ENCODE measurements around the gene FGF14.

The FGF14 gene

DNA sequence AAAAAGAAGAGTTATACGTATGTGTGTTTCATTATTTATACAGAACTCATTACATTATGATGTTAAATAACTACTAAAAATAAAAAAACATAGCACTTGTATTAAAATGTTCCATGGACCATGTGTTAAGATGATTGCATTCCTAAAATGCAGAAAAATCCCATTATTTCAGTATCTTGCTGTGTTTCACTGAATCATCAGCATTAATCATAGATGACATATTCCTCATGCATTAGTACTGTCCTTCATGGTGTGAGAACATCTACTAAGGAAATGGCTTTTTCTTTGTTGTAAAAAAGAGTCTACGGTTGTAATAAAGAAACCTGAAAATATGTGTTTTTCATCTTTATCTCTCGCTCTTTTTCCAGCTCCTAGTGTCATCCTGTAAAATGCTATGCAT is 416.5 kb downstream of the FGF14 start:
- no peak for DNase-seq (ENCODE audit: low read depth)

- DNase-seq (ENCODE audit: low read depth) = no peak
Measured at GRCh38 chr13:101982903-101983302, 418.9 kb downstream of the FGF14 start.

GRCh38 chr13:101979825-101980224 is 422.0 kb downstream of the FGF14 start:
- DNase-seq (ENCODE audit: low read depth) = no peak

GRCh38 chr13:101978552-101979315 is 423.1 kb downstream of the FGF14 start:
- DNase-seq (ENCODE audit: low read depth) = no peak

DNA sequence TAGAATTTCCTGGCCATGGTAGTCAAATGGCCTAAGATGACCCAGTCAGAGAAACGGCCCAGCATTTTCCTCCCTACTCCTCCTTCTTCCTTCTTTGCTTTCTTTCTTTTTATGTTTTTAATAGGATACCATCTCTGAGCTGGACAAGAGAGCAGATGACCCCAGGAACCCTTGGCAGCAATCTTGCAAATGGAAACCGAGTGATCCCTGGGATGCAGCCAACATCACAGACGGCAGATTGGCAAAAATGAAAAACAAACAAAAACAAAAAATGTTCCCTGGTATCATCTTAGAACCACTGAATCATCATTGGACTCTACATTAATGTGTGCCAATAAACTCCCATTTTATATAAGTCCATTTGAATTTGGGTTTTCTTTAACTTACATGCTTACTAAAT is 424.4 kb downstream of the FGF14 start:
- no peak for DNase-seq (ENCODE audit: low read depth)

DNA sequence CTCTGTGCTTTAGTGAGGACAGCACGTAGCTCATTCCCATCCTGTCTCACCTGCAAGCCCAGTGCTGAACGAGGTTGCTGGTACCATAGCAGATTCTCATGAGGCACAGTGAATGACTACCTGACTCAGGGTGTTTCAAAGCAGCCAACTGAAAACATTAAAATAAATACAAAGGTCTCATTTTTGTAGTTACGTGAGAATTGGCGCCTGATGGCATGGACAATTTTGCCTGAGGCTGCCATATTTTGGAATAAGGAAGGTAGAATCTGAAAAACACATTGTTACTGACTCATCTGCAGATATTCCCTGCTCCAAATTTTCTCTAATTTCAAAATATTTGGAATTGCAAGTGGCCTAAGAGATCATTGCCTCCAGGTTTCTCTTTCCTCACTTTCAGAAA is 429.7 kb downstream of the FGF14 start:
- DNase-seq (ENCODE audit: low read depth) = no peak

DNA sequence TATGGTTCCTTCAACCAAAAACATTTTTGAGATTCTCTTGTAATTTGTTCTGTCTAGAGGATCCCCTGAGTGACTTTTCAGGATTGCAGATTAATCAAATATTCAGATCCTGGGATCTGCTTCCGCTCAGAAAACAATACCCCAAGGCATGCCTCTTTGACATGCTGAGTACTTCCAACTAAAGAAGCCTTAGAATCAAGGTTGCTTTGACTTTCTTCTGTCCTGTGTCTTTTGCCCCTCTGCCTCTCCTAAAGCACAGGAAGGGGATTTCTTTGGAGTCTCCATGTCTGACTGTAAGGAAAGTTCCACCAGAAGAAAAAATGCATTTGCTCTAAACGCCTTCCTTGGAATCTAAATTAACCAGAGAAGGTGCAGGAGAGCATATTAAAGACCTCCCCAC is 431.5 kb downstream of the FGF14 start:
- no peak for DNase-seq (ENCODE audit: low read depth)

DNA sequence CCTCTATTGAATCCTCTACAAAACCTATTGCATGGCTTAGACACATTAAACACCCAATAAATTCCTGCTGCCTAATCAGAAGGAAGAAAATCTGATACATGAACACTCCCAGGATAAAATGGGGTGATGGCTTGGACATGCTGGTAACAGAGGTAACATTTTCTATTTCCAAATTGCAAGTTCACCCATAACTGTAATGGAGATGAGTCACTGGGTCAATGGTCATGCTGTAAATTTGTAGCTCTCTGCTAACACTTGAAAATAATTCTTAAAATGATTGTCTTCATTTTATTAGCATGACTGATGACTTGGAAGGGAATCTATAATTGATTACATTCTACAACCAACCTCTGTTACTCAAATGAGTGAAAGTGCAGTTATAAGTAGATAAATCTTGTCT is 434.1 kb downstream of the FGF14 start:
- no peak for DNase-seq (ENCODE audit: low read depth)

DNA sequence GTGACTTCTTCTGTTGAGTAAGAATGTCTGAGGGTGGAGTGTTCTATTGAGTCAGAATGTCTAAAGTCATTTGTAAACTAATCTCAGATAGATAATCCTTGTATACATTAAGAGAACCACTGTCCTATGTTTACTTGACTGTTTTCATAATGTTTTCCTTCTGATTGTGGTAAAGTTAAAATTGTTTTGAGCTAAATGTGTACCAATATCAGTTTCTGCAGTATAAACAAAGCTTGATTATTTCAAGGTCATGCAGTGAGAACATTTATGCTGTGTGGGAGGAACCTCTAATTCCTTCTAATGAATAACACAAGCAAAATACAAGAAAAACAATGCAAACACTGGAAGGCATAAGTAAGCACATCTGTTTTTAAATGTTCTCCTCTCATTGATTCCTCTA is 434.6 kb downstream of the FGF14 start:
- DNase-seq (ENCODE audit: low read depth) = no peak

DNA sequence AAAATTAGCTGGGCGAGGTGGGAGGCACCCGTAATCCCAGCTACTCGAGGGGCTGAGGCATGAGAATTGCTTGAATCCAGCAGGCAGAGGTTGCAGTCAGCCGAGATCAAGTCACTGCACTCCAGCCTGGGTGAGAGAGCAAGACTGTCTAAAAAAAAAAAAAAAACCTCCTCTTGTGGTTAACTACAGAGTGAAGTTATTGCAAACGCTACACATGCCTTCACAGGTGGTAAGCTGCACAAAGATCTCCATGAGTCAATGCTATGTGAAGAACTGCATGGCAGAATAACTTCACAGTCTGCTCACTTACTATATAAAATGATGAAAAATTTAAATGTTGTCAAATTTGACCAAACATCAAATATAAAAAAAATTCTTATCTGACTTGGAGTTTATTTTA is 436.8 kb downstream of the FGF14 start:
- DNase-seq (ENCODE audit: low read depth) = no peak

DNA sequence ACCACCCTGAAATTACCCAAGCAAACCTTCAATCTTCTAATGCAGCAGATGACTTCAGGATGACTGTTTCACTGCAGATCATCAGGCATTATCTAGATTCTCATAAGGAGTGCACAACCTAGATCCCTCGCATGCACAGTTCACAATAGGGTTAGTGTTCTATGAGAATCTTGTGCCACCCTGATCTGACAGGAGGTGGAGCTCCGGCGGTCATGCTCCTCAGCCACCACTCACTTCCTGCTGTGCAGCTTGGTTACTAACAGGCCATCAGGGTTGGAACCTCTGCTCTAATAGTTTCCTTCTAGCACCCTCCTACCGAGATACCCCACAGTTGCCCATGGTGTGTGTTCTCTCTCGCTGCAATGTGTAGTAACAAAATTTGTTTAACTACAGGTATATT is 442.8 kb downstream of the FGF14 start:
- no peak for DNase-seq (ENCODE audit: low read depth)

DNA sequence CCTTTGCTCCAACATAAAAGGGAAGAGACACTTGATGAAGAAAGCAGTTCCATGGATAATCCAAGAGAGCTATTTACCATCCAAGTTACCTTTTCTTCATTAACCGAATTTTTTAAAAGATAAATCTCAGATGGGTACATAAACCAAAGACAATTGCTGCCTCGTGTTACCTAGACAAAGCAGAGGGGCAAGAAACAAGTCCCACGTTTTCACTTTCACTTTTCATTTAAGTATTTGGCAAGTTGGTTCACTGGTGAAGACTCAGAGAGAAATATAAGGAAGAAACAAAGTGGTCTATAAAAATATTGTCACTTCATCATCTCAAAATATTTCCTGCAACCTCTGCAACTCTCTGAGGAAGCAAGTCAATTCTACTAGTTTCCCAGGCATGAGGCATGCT is 446.1 kb downstream of the FGF14 start:
- no peak for DNase-seq (ENCODE audit: low read depth)

- no peak for DNase-seq (ENCODE audit: low read depth)
Measured at GRCh38 chr13:101951114-101951513, 450.7 kb downstream of the FGF14 start.

DNA sequence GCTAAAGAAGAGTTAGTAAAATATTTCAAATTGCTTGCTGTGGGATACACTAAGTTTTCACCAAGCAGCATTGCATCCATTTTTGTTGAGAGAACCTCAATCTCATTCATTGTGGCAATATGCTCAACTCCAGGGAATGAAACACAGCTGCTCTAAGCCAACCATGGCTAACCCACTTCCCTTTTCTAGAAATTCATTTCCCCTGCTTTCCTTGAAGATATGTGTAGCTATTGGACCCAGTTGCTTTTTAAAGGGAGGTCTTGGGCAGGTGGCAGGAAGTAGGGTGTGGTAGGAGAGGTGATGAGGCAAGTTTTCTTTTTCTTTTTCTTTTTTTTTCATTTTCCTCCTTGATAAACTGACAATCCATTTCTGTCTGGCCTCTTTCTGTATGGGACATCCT is 452.2 kb downstream of the FGF14 start:
- DNase-seq (ENCODE audit: low read depth) = no peak

- no peak for DNase-seq (ENCODE audit: low read depth)
Measured at GRCh38 chr13:101946401-101946800, 455.4 kb downstream of the FGF14 start.

DNA sequence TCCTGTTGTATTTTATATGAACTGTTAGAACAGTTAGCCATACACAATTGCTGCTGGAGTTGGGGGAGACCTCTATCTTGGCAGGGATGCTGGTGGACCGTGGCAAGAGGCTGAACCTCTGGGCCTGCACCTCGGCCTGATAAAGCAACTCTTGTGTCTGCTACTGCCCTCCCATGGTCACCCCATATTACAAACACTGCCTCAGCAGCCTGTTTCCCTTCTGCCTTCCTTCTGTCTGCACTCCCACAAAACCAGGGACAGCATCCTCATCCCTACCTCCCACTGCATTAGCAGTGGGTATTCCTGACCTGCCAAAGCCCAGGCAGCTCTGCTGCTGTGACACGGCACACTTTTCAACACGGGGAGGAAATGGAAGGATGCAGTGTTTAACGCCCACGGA is 456.4 kb downstream of the FGF14 start:
- no peak for DNase-seq (ENCODE audit: low read depth)

DNA sequence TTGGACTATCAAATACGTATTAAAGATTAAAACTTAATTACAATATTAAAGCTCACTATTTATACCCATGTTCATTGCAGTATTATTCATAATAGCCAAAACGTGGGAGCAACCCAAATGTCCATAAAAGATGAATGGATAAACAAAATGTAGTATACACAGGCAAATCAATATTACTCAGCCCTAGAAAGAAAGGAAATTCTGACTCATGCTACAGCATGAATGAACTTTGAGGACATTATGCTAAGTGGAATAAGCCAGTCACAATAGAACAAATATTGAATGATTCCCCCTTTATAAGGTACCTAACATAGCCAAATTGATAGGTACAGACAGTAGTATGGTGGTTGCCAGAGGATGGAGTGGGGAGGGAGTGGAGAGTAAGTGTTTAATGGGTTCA is 457.3 kb downstream of the FGF14 start:
- DNase-seq (ENCODE audit: low read depth) = no peak

DNA sequence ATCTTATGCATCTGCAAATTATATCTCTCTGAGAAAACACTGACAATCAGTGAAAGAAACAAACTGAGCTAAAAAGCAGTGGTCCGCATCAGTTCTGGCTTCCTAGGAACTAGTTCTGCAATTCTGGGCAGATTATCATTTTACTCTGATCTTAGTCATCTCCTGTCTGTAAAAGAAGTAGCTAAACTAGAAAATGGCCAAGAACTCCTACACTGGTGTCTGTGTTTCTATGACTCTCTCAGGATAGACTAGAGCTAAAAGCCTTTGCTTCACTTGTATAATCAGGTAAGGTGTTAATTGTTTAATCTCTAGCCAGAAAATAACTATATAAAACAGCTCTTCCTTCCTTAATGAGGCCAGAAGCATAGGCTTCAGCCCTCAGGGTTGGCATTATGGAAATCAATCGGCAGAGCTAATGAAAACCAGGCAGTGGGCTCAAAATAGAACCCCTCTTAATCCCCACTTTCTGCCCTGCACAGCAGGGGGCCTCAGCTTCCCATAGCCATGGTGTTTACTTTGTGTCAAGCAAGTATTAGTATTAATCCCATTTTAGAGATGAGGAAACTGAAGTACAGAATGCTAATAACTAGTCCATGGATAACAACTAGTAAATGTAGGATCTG is 459.2 kb downstream of the FGF14 start:
- DNase-seq (ENCODE audit: low read depth) = no peak

DNA sequence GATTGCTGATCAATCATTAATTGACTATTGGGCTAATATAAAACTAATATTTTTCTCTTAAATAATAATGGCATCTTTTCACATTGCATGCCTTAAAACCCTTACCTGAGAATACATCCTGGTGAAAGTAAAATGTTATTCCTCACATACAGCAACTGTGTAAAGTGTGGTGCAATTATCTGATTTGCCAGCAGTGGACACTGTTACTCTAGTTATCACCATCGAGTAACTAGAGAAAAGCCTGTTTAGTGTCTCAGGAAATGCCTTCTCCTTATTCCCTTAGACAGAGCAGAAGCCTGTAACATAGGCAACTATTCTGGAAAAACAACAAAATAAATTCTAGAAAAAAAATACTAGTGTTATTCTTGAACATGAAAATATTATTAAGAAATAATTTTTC is 459.8 kb downstream of the FGF14 start:
- DNase-seq (ENCODE audit: low read depth) = no peak

DNA sequence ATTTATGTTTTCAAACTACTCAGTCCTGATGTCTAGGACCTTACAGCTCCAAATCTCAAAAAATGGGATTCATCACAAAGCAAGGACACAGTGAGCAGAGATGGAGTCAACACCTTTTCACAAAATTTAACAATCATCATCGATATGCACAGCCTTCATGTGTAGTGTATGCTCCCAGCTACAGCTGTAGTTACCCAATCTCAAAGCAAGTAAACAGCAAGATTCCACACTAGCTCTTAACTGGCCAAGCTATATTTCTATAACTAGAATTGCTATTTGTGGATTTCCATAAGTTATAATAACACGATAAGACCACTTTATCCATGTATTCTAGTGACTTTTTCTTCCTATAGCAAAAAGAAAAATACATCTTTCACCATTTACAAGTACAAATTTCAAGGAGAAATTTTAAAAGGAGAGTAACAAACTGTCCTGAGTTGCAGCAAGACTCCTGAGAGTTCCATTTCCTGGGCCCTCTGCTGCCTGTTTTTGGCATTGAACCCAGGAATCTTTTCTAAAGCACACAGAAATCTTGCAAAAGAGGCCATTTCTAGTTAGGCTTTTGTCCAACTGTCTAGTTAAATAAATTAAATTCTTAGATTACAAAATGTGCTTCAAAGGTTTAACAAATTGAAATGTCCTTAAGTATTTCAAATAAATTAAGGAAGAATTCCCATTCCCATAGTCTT is 460.6 kb downstream of the FGF14 start:
- DNase-seq (ENCODE audit: low read depth) = no peak

DNA sequence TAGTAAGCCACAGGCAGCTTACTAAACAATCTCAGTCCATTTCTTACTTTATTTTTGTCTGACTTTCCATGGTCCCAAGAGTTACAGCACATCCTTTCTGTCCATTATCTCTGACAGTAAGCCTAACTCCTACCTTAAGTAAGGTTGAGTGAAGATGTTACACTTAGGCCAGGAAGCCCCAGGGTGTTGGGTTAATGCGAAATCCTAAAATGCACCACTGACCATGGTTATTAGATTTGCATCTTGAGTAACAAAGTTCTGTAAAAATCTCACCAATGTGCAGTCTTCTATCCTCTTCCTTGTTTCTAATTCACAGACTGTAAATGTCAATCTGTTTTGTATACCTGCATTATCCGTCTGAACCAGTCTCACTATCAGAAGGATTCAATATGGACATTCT is 462.5 kb downstream of the FGF14 start:
- DNase-seq (ENCODE audit: low read depth) = no peak

DNA sequence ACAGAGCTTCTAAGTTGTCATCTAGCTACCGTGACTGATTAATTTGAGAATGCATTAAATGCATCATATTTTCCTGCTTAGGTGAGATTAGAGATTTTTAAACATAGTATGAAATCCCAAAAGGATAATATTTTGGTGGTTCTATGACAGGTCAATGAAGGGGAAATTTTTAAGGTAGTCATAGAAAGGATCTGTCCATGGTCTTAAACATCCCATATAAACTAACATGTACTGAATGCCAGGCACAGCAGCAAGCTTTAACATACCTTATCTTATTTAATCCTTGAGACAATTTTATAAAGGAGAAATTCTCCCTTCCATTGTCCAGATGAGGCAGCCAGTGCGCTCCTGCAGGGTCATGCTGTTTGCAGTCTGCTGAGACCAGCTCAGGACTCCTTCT is 466.0 kb downstream of the FGF14 start:
- DNase-seq (ENCODE audit: low read depth) = no peak

DNA sequence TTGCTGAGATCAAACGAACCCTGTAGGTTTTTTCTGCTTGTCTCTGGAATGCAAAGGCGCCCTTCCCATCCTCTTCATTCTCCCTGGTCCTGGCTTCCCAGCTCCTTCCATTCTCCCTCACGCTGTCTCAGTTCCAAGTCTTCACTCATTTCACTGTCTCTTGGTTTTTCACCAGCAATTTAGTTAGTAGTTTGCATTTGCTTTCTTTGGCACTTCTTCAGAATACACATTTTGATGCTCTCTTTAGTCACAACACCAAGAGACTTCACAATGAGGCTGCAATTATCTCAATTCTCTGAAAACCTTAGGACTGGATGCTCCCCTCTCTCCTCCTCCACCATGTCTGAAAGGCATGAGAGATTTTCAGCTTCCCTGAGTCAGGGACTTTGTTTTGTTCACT is 470.7 kb downstream of the FGF14 start:
- no peak for DNase-seq (ENCODE audit: low read depth)

DNA sequence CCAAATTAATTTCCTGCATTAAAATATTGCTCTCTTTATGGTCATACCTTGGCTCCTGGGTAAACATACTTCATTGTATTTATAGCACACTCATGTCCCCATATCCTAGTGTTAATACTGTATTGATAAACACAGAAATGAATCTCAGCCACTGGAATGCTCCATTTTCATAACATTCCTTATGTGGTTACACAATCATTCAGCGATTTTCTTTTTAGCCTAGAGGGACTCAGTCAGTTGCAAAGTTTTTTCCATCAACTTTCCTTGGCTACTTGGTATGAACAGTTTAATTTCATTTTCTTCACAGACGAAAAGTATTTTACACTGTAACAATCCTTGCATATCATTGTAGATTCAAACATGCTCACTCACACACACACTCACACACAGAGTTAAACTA is 471.5 kb downstream of the FGF14 start:
- DNase-seq (ENCODE audit: low read depth) = no peak

All from stimulated activated CD8-positive, alpha-beta memory T cell treated with anti-CD3 and anti-CD28 coated beads, Interleukin-12 subunit alpha, Interleukin-12 subunit beta, amount 100 ng/mL, for 4 hours (primary cell).